Panc1 (cell line): ENCODE data around the gene YPEL3. TPM values are rescaled to one million over a fixed set of nuclear protein-coding genes. Genes with fewer than 3 reads are reported as not detected.

Source experiments
- ATAC-seq: fragments of 200-7000 bp; cut with Tn5 transposase; 2 replicates; pipeline ENCODE4 v1.9.1; 2020; ENCODE audit warnings: mild to moderate bottlenecking, moderate library complexity
- BruUV-seq: library from RNA; stranded (reverse); fragments of 400-500 nt; replicated peaks from 2 replicates; lab custom pipeline; 2021; lab: Mats Ljungman, UMichigan
- CTCF ChIA-PET: fragments of 300-600 bp; sonication (Branson Sonifier 250); formaldehyde crosslinking; loops from one replicate; lab custom pipeline; 2022; ENCODE audit warnings: antibody characterized with exemption; lab: Charles Lee
- POLR2A ChIA-PET: fragments of 300-600 bp; sonication (Branson Sonifier 250); formaldehyde crosslinking; loops from one replicate; lab custom pipeline; 2022; ENCODE audit warnings: antibody characterized with exemption; lab: Charles Lee
- DNase-seq: peaks from one replicate; pipeline ENCODE4 v3.0.0-alpha.2; 2010; ENCODE audit warnings: low read depth, low spot score
- H3K27ac ChIP-seq: 2 replicates; pipeline ENCODE4 v1.5.1; 2011; ENCODE audit warnings: mild to moderate bottlenecking, low read length, inconsistent platforms
- H3K27me3 ChIP-seq: fragments of 200-500 bp; sonication (Bioruptor generic); 2 replicates; pipeline ENCODE4 v1.6.0; 2014; ENCODE audit warnings: low read length, inconsistent platforms; ENCODE audit not compliant: control insufficient read depth, insufficient read depth
- H3K36me3 ChIP-seq: fragments of 200-500 bp; sonication (Bioruptor generic); 2 replicates; pipeline ENCODE4 v1.5.1; 2014; ENCODE audit warnings: inconsistent platforms, mild to moderate bottlenecking, low read length, moderate library complexity; ENCODE audit not compliant: control insufficient read depth, insufficient read depth
- H3K4me1 ChIP-seq: 2 replicates; pipeline ENCODE4 v1.5.1; 2011; ENCODE audit warnings: inconsistent platforms, mild to moderate bottlenecking, low read length, moderate library complexity; ENCODE audit not compliant: control insufficient read depth, insufficient read depth
- H3K4me3 ChIP-seq, 2 experiments: 2 replicates each; pipeline ENCODE4 v1.5.1; 2011 to 2012; ENCODE audit warnings: low read depth in 2 of 2, low read length in 2 of 2, mild to moderate bottlenecking in 2 of 2, inconsistent platforms in 1 of 2, moderate library complexity in 1 of 2
- H3K9me3 ChIP-seq: fragments of 200-500 bp; sonication (Bioruptor generic); 2 replicates; pipeline ENCODE4 v1.5.1; 2014; ENCODE audit warnings: low read depth, mild to moderate bottlenecking, inconsistent platforms, low read length, moderate library complexity; ENCODE audit not compliant: control insufficient read depth, insufficient read depth
- POLR2AphosphoS5 ChIP-seq: IDR thresholded peaks from 2 replicates; pipeline ENCODE4 v1.6.1; 2012; ENCODE audit warnings: mild to moderate bottlenecking, low read depth, low read length, moderate library complexity
- SIN3A ChIP-seq: IDR thresholded peaks from 2 replicates; pipeline ENCODE4 v1.6.1; 2012; ENCODE audit warnings: low read depth, mild to moderate bottlenecking, low read length, moderate library complexity, borderline replicate concordance; ENCODE audit not compliant: insufficient read depth
- TCF7L2 ChIP-seq: IDR thresholded peaks from 2 replicates; pipeline ENCODE4 v1.6.1; 2011; ENCODE audit warnings: mild to moderate bottlenecking, low read depth, low read length, inconsistent platforms
- in situ Hi-C: cut with HindIII; loops from 2 replicates; pipeline ENCODE4 v1.10.0; 2016; ENCODE audit warnings: low sequenced_read_pairs, low pct_unique_long_range_greater_than_20kb
- intact Hi-C: fragments of 100-400 bp; cut with micrococcal nuclease; formaldehyde crosslinking; loops from one replicate; pipeline ENCODE4 v1.10.0; 2022; ENCODE audit not compliant: unreplicated experiment
- total RNA-seq: library from RNA; stranded (reverse); gene quantifications from one replicate; pipeline ENCODE4 v1.2.1, GENCODE V29; 2021; ENCODE audit not compliant: unreplicated experiment
- TF ChIP-seq, protein P1 (sequence below): fragments of 450-650 bp; IDR thresholded peaks from 2 replicates; pipeline ENCODE4 v1.5.1; 2017; ENCODE audit warnings: mild to moderate bottlenecking
- TF ChIP-seq, protein P2 (sequence below), 2 experiments: IDR thresholded peaks; 2 replicates each; pipeline ENCODE4 v1.6.1; 2011 to 2012; ENCODE audit warnings: low read depth in 2 of 2, control low read depth in 1 of 2, low read length in 1 of 2, mild to moderate bottlenecking in 1 of 2, moderate library complexity in 1 of 2; ENCODE audit not compliant: insufficient read depth in 1 of 2

YPEL3 gene
- total RNA-seq, 1 experiment from 2014 or later = 0.69 TPM

DNA sequence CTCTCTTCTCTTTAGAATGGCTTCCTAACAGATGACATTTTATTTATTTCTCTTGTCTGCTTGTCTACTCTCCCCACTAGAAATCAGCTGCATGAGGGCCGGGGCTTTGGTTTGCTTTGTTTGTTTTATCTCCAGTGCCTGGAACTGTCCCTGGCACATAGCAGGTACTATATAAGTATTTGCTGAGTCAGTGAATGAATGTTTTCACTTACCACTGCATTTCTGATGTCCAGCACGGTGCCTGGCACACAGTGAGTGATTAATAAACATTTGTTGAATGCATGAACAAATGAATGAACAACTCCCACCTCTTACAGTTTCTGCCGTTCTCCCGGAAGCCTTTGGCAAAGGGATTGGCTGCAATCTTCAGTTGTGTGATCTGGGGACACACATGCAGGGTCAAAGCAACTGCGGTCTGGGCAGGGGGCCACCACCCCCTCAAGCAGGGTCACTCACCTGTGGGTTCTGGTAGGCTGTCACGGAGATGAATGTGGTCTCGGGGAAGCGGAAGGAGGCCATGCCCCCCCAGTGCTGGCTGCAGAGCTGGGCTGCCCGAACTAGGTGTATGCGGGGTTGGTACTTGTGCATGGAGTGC, 7.7 kb downstream of the YPEL3 start:
- no peak for TF ChIP-seq TCF7L2
- TF ChIP-seq, protein P1, sequence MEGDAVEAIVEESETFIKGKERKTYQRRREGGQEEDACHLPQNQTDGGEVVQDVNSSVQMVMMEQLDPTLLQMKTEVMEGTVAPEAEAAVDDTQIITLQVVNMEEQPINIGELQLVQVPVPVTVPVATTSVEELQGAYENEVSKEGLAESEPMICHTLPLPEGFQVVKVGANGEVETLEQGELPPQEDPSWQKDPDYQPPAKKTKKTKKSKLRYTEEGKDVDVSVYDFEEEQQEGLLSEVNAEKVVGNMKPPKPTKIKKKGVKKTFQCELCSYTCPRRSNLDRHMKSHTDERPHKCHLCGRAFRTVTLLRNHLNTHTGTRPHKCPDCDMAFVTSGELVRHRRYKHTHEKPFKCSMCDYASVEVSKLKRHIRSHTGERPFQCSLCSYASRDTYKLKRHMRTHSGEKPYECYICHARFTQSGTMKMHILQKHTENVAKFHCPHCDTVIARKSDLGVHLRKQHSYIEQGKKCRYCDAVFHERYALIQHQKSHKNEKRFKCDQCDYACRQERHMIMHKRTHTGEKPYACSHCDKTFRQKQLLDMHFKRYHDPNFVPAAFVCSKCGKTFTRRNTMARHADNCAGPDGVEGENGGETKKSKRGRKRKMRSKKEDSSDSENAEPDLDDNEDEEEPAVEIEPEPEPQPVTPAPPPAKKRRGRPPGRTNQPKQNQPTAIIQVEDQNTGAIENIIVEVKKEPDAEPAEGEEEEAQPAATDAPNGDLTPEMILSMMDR = no peak
- TF ChIP-seq, protein P2, sequence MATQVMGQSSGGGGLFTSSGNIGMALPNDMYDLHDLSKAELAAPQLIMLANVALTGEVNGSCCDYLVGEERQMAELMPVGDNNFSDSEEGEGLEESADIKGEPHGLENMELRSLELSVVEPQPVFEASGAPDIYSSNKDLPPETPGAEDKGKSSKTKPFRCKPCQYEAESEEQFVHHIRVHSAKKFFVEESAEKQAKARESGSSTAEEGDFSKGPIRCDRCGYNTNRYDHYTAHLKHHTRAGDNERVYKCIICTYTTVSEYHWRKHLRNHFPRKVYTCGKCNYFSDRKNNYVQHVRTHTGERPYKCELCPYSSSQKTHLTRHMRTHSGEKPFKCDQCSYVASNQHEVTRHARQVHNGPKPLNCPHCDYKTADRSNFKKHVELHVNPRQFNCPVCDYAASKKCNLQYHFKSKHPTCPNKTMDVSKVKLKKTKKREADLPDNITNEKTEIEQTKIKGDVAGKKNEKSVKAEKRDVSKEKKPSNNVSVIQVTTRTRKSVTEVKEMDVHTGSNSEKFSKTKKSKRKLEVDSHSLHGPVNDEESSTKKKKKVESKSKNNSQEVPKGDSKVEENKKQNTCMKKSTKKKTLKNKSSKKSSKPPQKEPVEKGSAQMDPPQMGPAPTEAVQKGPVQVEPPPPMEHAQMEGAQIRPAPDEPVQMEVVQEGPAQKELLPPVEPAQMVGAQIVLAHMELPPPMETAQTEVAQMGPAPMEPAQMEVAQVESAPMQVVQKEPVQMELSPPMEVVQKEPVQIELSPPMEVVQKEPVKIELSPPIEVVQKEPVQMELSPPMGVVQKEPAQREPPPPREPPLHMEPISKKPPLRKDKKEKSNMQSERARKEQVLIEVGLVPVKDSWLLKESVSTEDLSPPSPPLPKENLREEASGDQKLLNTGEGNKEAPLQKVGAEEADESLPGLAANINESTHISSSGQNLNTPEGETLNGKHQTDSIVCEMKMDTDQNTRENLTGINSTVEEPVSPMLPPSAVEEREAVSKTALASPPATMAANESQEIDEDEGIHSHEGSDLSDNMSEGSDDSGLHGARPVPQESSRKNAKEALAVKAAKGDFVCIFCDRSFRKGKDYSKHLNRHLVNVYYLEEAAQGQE (IDR thresholded peaks at IDR 0.05; ENCODE audit: insufficient read depth in 1 of 2, low read depth in 2 of 2, low read length in 1 of 2) = no peak
- POLR2A ChIA-PET = no interaction called here
- CTCF ChIA-PET = no interaction called here
- no peak overlapping the region for H3K4me3 ChIP-seq
- ATAC-seq (no peak), DNase-seq (no peak)
- intact Hi-C loops = no loop called here
- peaks cover 23% of the 10 kb centered on the region for H3K4me1 ChIP-seq
- BruUV-seq = no TSS peak
- peaks cover 4% of the 10 kb centered on the region; the same call in 1 of the 2 replicates for H3K36me3 ChIP-seq
- no peaks in the 10 kb centered on the region for H3K9me3 ChIP-seq
- no peaks in the 10 kb centered on the region for H3K27me3 ChIP-seq
- in situ Hi-C loops = no loop called here
- H3K27ac ChIP-seq = no peak overlapping the region

DNA sequence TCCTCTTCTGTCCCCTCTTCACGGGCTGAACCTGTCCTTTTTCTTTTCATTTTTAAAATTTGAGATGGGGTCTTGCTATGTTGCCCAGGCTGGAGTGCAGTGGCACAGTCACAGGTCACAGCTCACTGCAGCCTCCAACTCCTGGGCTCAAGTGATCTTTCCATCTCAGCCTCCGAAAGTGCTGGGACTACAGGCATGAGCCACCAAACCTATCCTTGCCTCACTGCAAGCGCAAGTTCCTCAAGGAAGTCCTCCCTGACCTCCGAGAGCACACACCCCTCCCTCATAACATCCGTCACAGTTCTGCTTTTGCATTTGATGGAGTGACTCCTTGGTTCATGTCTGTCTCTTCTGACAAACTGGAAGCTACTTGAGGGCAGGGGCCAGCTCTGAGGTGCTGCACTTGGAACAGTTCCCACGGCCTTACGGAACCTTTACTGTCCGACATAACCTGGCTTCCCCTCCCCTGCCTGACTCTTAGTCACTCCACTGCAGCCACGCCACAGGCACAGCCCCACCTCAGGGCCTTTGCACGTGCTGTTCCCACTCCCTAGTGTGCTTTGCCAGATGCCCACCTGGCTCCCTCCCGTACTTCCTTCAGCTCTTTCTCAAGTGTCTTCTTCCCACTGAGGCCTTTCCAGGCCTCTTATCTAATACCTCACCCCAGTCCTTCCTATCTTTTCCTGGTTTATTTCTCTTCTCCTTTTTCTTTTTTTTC, 8.7 kb downstream of the YPEL3 start:
- Histone ChIP-seq H3K4me1 (peaks cover 16% of the 10 kb centered on the region), H3K27me3 (no peaks in the 10 kb centered on the region), H3K36me3 (peaks cover 4% of the 10 kb centered on the region; the same call in 1 of the 2 replicates), H3K9me3 (no peaks in the 10 kb centered on the region), H3K27ac (no peak overlapping the region), H3K4me3 (no peak overlapping the region)
- ChIA-PET POLR2A (no interaction called here), CTCF (no interaction called here)
- intact Hi-C loops = no loop called here
- ATAC-seq (no peak), DNase-seq (no peak)
- no TSS peak for BruUV-seq
- in situ Hi-C loops = no loop called here
- TF ChIP-seq POLR2AphosphoS5 (no peak), TCF7L2 (no peak), SIN3A (no peak)
- TF ChIP-seq, protein P2 (IDR thresholded peaks at IDR 0.05; ENCODE audit: insufficient read depth in 1 of 2, low read depth in 2 of 2, low read length in 1 of 2) = no peak
- TF ChIP-seq, protein P1 = no peak
